Gastroesophageal sphincter (tissue), 3 donors: Measurements from ENCODE around the gene FBRSL1.

ENCODE experiments used
- EP300 ChIP-seq: sonication (generic); formaldehyde crosslinking; IDR thresholded peaks from one replicate; pipeline ENCODE4 v1.6.1; 2017; ENCODE audit warnings: antibody characterized with exemption, mild to moderate bottlenecking
- POLR2A ChIP-seq, 2 donors: fragments of 450-650 bp; IDR thresholded peaks; one replicate each; pipeline ENCODE4 v1.6.1; 2017; ENCODE audit warnings: antibody characterized with exemption in 2 of 2, mild to moderate bottlenecking in 2 of 2, moderate library complexity in 1 of 2
- TF ChIP-seq, protein P1 (sequence below), 4 experiments: fragments of 200-600 bp in 2 of 4; fragments of 450-650 bp in 2 of 4; sonication (generic) in 1 of 4; IDR thresholded peaks; one replicate each; pipeline ENCODE4 v1.5.1; 2017 to 2019; ENCODE audit warnings: antibody characterized with exemption in 4 of 4, mild to moderate bottlenecking in 2 of 4, moderate library complexity in 2 of 4

DNA sequence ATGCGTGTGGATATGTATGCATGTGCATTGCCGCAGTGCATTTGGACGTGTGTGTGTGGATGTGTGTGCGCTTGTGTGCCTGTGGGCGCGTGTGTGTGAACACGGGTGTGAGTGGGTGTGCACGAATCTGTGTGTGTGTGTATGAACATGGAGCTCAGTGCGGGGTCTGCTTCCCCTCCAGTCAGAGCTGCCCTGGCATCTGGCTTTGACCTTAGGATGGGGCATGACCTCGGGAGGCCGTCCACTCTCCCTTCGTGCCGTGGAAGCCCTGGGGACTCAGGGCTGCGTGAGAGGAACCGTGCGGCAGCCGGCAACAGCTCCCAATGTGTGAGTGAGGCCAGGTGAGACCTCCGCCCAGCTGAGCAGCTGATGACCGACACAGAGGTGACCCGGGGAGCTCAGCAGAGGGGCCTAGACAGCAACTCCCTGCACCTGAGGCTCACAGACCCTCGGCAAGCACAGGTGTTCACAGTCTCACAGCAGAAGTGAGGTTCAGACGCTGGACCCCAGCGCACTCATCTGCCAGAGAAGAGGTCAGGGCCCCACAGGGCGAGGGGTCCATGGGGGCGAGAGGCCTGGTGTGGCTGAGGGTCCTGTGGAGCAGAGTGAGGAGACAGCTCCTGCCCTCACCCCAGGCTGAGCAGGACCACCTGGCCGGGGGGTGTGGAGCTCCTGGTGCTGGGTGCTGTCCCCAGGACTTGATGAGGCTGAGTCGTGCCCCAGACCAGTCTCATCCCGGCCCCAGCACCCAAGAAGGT is 33.6 kb upstream of the FBRSL1 start:
- TF ChIP-seq EP300, result no peak
- TF ChIP-seq, protein P1, sequence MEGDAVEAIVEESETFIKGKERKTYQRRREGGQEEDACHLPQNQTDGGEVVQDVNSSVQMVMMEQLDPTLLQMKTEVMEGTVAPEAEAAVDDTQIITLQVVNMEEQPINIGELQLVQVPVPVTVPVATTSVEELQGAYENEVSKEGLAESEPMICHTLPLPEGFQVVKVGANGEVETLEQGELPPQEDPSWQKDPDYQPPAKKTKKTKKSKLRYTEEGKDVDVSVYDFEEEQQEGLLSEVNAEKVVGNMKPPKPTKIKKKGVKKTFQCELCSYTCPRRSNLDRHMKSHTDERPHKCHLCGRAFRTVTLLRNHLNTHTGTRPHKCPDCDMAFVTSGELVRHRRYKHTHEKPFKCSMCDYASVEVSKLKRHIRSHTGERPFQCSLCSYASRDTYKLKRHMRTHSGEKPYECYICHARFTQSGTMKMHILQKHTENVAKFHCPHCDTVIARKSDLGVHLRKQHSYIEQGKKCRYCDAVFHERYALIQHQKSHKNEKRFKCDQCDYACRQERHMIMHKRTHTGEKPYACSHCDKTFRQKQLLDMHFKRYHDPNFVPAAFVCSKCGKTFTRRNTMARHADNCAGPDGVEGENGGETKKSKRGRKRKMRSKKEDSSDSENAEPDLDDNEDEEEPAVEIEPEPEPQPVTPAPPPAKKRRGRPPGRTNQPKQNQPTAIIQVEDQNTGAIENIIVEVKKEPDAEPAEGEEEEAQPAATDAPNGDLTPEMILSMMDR (IDR thresholded peaks at IDR 0.05), result no peak
- no peak for TF ChIP-seq POLR2A (IDR thresholded peaks at IDR 0.05)
